ENCODE measurements around the gene MAP10.
"Not testable (repeated sequence)": the region's sequence is repeated elsewhere in the genome, so short reads cannot be mapped to it uniquely, and the experiment has no call there.

Gene MAP10

DNA sequence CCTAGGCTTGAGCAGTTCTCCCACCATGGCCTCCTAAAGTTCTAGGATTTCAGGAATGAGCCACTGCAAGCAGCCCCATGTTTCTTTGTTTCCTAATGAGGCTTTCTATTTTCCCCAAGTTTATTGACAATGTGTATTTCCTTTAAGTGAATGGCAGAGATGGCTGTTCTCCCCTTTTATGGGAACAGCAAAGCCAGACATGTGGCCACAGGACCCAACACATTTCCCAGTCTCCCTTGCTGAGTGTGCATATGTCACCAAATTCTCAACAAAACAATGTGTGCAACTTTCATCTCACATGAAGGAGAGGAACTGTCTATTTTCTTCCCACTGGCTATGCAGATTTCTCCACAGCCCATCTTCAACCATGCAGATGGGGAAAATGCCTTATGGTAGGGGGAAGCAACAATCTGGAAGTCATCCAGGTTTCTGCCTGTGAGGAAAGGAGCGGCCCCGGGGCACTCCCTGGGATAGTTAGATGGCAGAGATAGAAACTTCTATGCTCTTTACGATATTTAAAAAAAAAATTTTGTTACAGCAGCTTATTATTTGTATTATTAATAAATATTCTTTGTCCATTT is 28.6 kb upstream of the MAP10 start:
- TF ChIP-seq, protein P1, sequence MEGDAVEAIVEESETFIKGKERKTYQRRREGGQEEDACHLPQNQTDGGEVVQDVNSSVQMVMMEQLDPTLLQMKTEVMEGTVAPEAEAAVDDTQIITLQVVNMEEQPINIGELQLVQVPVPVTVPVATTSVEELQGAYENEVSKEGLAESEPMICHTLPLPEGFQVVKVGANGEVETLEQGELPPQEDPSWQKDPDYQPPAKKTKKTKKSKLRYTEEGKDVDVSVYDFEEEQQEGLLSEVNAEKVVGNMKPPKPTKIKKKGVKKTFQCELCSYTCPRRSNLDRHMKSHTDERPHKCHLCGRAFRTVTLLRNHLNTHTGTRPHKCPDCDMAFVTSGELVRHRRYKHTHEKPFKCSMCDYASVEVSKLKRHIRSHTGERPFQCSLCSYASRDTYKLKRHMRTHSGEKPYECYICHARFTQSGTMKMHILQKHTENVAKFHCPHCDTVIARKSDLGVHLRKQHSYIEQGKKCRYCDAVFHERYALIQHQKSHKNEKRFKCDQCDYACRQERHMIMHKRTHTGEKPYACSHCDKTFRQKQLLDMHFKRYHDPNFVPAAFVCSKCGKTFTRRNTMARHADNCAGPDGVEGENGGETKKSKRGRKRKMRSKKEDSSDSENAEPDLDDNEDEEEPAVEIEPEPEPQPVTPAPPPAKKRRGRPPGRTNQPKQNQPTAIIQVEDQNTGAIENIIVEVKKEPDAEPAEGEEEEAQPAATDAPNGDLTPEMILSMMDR (IDR thresholded peaks at IDR 0.05) = no peak
- no peak overlapping the region for H3K9ac ChIP-seq
- H2AFZ ChIP-seq = no peak overlapping the region
- H3K4me1 ChIP-seq = no peaks in the 10 kb centered on the region
- H3K4me2 ChIP-seq (ENCODE audit: low read length) = no peak overlapping the region
- no peaks in the 10 kb centered on the region for H3K9me3 ChIP-seq (ENCODE audit: control insufficient read depth, low read length)
- H3K27me3 ChIP-seq (ENCODE audit: control insufficient read depth, insufficient read depth, low read length) = no peaks in the 10 kb centered on the region
- no peaks in the 10 kb centered on the region for H3K79me2 ChIP-seq
- no peak overlapping the region for H3K27ac ChIP-seq
- no peaks in the 10 kb centered on the region for H3K36me3 ChIP-seq (ENCODE audit: control insufficient read depth, insufficient read depth, low read length)
- H3K4me3 ChIP-seq (ENCODE audit: low read depth, low read length) = no peak overlapping the region

- no peak overlapping the region for H3K27ac ChIP-seq
- H3K9me3 ChIP-seq (ENCODE audit: control insufficient read depth, low read length) = no peaks in the 10 kb centered on the region
- H3K4me1 ChIP-seq = no peaks in the 10 kb centered on the region
- H3K9ac ChIP-seq = no peak overlapping the region
- H3K4me2 ChIP-seq (ENCODE audit: low read length) = no peak overlapping the region
- no peaks in the 10 kb centered on the region for H3K27me3 ChIP-seq (ENCODE audit: control insufficient read depth, insufficient read depth, low read length)
- no peak overlapping the region for H2AFZ ChIP-seq
- no peaks in the 10 kb centered on the region for H3K36me3 ChIP-seq (ENCODE audit: control insufficient read depth, insufficient read depth, low read length)
- H3K4me3 ChIP-seq (ENCODE audit: low read depth, low read length) = no peak overlapping the region
- H3K79me2 ChIP-seq = no peaks in the 10 kb centered on the region
- TF ChIP-seq, protein P1 (IDR thresholded peaks at IDR 0.05) = no peak
These were observed 24.9 kb upstream of the MAP10 start for GRCh38 chr1:232780354-232780753.

- TF ChIP-seq, protein P1 (IDR thresholded peaks at IDR 0.05) = no peak
- Histone ChIP-seq H3K9me3 (ENCODE audit: control insufficient read depth, low read length) (no peaks in the 10 kb centered on the region), H3K36me3 (ENCODE audit: control insufficient read depth, insufficient read depth, low read length) (no peaks in the 10 kb centered on the region), H2AFZ (no peak overlapping the region), H3K4me1 (no peaks in the 10 kb centered on the region), H3K9ac (no peak overlapping the region), H3K79me2 (no peaks in the 10 kb centered on the region), H3K4me2 (ENCODE audit: low read length) (no peak overlapping the region), H3K27me3 (ENCODE audit: control insufficient read depth, insufficient read depth, low read length) (no peaks in the 10 kb centered on the region), H3K4me3 (ENCODE audit: low read depth, low read length) (no peak overlapping the region), H3K27ac (no peak overlapping the region)
These were observed 20.4 kb upstream of the MAP10 start for GRCh38 chr1:232784794-232785193.

DNA sequence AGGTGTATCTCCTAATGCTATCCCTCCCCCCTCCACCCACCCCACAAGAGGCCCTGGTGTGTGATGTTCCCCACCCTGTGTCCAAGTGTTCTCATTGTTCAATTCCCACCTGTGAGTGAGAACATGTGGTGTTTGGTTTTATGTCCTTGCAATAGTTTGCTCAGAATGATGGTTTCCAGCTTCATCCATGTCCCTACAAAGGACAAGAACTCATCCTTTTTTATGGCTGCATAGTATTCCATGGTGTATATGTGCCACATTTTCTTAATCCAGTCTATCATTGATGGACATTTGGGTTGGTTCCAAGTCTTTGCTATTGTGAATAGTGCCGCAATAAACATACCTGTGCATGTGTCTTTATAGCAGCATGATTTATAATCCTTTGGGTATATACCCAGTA is 19.6 kb upstream of the MAP10 start:
- not testable (repeated sequence) for H3K27me3 ChIP-seq (ENCODE audit: control insufficient read depth, insufficient read depth, low read length); H3K9me3 ChIP-seq (ENCODE audit: control insufficient read depth, low read length); H3K9ac ChIP-seq; H3K27ac ChIP-seq; H3K4me3 ChIP-seq (ENCODE audit: low read depth, low read length); H3K4me2 ChIP-seq (ENCODE audit: low read length); H3K79me2 ChIP-seq; H3K4me1 ChIP-seq; H2AFZ ChIP-seq; H3K36me3 ChIP-seq (ENCODE audit: control insufficient read depth, insufficient read depth, low read length)

GRCh38 chr1:232786845-232787455 is 18.3 kb upstream of the MAP10 start:
- Histone ChIP-seq H3K4me3 (ENCODE audit: low read depth, low read length) (no peak overlapping the region), H3K27me3 (ENCODE audit: control insufficient read depth, insufficient read depth, low read length) (no peaks in the 10 kb centered on the region), H2AFZ (no peak overlapping the region), H3K9me3 (ENCODE audit: control insufficient read depth, low read length) (no peaks in the 10 kb centered on the region), H3K4me2 (ENCODE audit: low read length) (no peak overlapping the region), H3K79me2 (no peaks in the 10 kb centered on the region), H3K36me3 (ENCODE audit: control insufficient read depth, insufficient read depth, low read length) (no peaks in the 10 kb centered on the region), H3K4me1 (no peaks in the 10 kb centered on the region), H3K9ac (no peak overlapping the region), H3K27ac (no peak overlapping the region)
- TF ChIP-seq, protein P1 (IDR thresholded peaks at IDR 0.05) = no peak
